H1 (cell line): ENCODE data around the gene RAB3C. TPM values are rescaled to one million over a fixed set of nuclear protein-coding genes. Genes with fewer than 3 reads are reported as not detected.

Experiments used
- CTCF ChIA-PET: fragments of 300-600 bp; sonication (Branson Sonifier 250); formaldehyde crosslinking; loops from one replicate; lab custom pipeline; 2021; ENCODE audit not compliant: partially characterized antibody; lab: Charles Lee
- POLR2A ChIA-PET: fragments of 300-600 bp; sonication (Branson Sonifier 250); formaldehyde crosslinking; loops from one replicate; lab custom pipeline; 2021; ENCODE audit warnings: inconsistent platforms; ENCODE audit not compliant: partially characterized antibody; lab: Charles Lee
- DNase-seq, 2 experiments: peaks; one replicate each; pipeline versions ENCODE4 v3.0.0 to v3.0.0-alpha.2; 2010 to 2022; ENCODE audit warnings: low spot score in 2 of 2, low read depth in 1 of 2, mixed read lengths in 1 of 2
- FAIRE-seq: peaks from 2 replicates; lab custom pipeline; 2011; peaks lifted over from hg19 to GRCh38; lab: Jason Lieb, UNC
- H2AFZ ChIP-seq: 2 replicates; pipeline ENCODE4 v1.8.1; 2012; ENCODE audit warnings: low read length, inconsistent platforms
- H2AK5ac ChIP-seq: 2 replicates; pipeline ENCODE4 v1.6.1; 2013; ENCODE audit warnings: low read depth, low read length
- H2BK120ac ChIP-seq: replicated peaks from 2 replicates; pipeline ENCODE3; 2013; ENCODE audit warnings: low read depth, low read length, inconsistent platforms
- H2BK12ac ChIP-seq: 2 replicates; pipeline ENCODE4 v1.6.1; 2013; ENCODE audit warnings: low read depth, low read length
- H2BK15ac ChIP-seq: 2 replicates; pipeline ENCODE4 v1.6.1; 2013; ENCODE audit warnings: low read length
- H2BK20ac ChIP-seq: 2 replicates; pipeline ENCODE4 v1.6.1; 2013; ENCODE audit warnings: low read length
- H2BK5ac ChIP-seq: 2 replicates; pipeline ENCODE4 v1.6.1; 2013; ENCODE audit warnings: low read depth, low read length
- H3K14ac ChIP-seq: 2 replicates; pipeline ENCODE4 v1.6.1; 2013; ENCODE audit warnings: inconsistent platforms; ENCODE audit not compliant: insufficient read length
- H3K18ac ChIP-seq: 2 replicates; pipeline ENCODE4 v1.6.1; 2013; ENCODE audit warnings: low read length; ENCODE audit errors: extremely low read depth
- H3K23ac ChIP-seq: 2 replicates; pipeline ENCODE4 v1.6.1; 2013; ENCODE audit warnings: inconsistent platforms; ENCODE audit not compliant: insufficient read length
- H3K23me2 ChIP-seq: 2 replicates; pipeline ENCODE4 v1.6.1; 2013; ENCODE audit warnings: low read depth, low read length
- H3K27ac ChIP-seq: 2 replicates; pipeline ENCODE4 v1.6.1; 2011; ENCODE audit warnings: low read depth, low read length, inconsistent platforms
- H3K27me3 ChIP-seq, 4 experiments: replicated peaks in 1 of 4; 1 replicate in 1 of 4; 2 replicates in 3 of 4; pipeline versions ENCODE4 v1.6.1 to v1.8.1; 2011 to 2013; ENCODE audit warnings: low read length in 3 of 4, mild to moderate bottlenecking in 3 of 4, inconsistent platforms in 2 of 4, mixed read lengths in 2 of 4, moderate library complexity in 1 of 4; ENCODE audit not compliant: control insufficient read depth in 3 of 4, insufficient read depth in 3 of 4; ENCODE audit errors: extremely low read depth in 1 of 4
- H3K36me3 ChIP-seq, 4 experiments: 2 replicates each; pipeline versions ENCODE4 v1.6.1 to v1.8.1; 2011 to 2013; ENCODE audit warnings: mild to moderate bottlenecking in 4 of 4, low read length in 3 of 4, moderate library complexity in 2 of 4, control low read depth in 1 of 4, inconsistent platforms in 1 of 4; ENCODE audit not compliant: insufficient read depth in 4 of 4, control insufficient read depth in 2 of 4
- H3K4ac ChIP-seq: replicated peaks from 2 replicates; pipeline ENCODE3; 2013; ENCODE audit warnings: low read length, low read depth, mixed read lengths, inconsistent platforms; ENCODE audit not compliant: insufficient read length
- H3K4me1 ChIP-seq, 4 experiments: replicated peaks in 1 of 4; 1 replicate in 1 of 4; 2 replicates in 3 of 4; pipeline versions ENCODE4 v1.6.1 to v1.8.1; 2011 to 2013; ENCODE audit warnings: low read length in 3 of 4, inconsistent platforms in 2 of 4, mixed read lengths in 1 of 4; ENCODE audit not compliant: insufficient read depth in 4 of 4, control insufficient read depth in 3 of 4
- H3K4me2 ChIP-seq, 2 experiments: 2 replicates each; pipeline versions ENCODE4 v1.6.1 to v1.8.1; 2011 to 2013; ENCODE audit warnings: low read depth in 2 of 2, low read length in 2 of 2, control low read depth in 1 of 2, inconsistent platforms in 1 of 2, mild to moderate bottlenecking in 1 of 2; ENCODE audit not compliant: insufficient read depth in 1 of 2
- H3K4me3 ChIP-seq, 4 experiments: fragments of 200-600, 300-600 bp in 1 of 4; sonication (generic), shearing (Covaris generic), sonication (Bioruptor Twin) in 1 of 4; 2 replicates each; pipeline versions ENCODE4 v1.5.1 to v1.8.1; 2011 to 2016; ENCODE audit warnings: low read length in 4 of 4, low read depth in 3 of 4, control low read depth in 2 of 4, inconsistent platforms in 2 of 4, mild to moderate bottlenecking in 2 of 4, mixed read lengths in 1 of 4, moderate library complexity in 1 of 4; ENCODE audit not compliant: insufficient read depth in 2 of 4; ENCODE audit errors: extremely low read depth in 1 of 4
- H3K56ac ChIP-seq: replicated peaks from 2 replicates; pipeline ENCODE3; 2013; ENCODE audit warnings: low read depth, mild to moderate bottlenecking, mixed read lengths, low read length, inconsistent platforms; ENCODE audit not compliant: insufficient read length
- H3K79me1 ChIP-seq: 2 replicates; pipeline ENCODE4 v1.6.1; 2013; ENCODE audit warnings: low read depth, low read length, control low read depth
- H3K79me2 ChIP-seq, 2 experiments: 2 replicates each; pipeline versions ENCODE4 v1.6.1 to v1.8.1; 2012 to 2013; ENCODE audit warnings: low read length in 2 of 2, mild to moderate bottlenecking in 2 of 2, inconsistent platforms in 1 of 2; ENCODE audit not compliant: insufficient read depth in 2 of 2, control insufficient read depth in 1 of 2
- H3K9ac ChIP-seq, 4 experiments: replicated peaks in 1 of 4; 1 replicate in 1 of 4; 2 replicates in 3 of 4; pipeline versions ENCODE4 v1.6.1 to v1.8.1; 2011 to 2013; ENCODE audit warnings: low read depth in 3 of 4, low read length in 3 of 4, control low read depth in 2 of 4, mild to moderate bottlenecking in 2 of 4, moderate library complexity in 2 of 4, inconsistent platforms in 1 of 4; ENCODE audit errors: extremely low read depth in 1 of 4
- H3K9me3 ChIP-seq, 2 experiments: 2 replicates each; pipeline versions ENCODE4 v1.6.1 to v1.8.1; 2012 to 2013; ENCODE audit warnings: mild to moderate bottlenecking in 2 of 2, moderate library complexity in 2 of 2, control low read depth in 1 of 2, inconsistent platforms in 1 of 2, low read depth in 1 of 2, low read length in 1 of 2, mixed read lengths in 1 of 2; ENCODE audit not compliant: insufficient read depth in 2 of 2
- H4K20me1 ChIP-seq, 2 experiments: replicated peaks in 1 of 2; 2 replicates each; pipeline versions ENCODE3 to v1.8.1; 2011 to 2013; ENCODE audit warnings: inconsistent platforms in 2 of 2, low read length in 2 of 2, mild to moderate bottlenecking in 1 of 2; ENCODE audit not compliant: insufficient read depth in 2 of 2, control insufficient read depth in 1 of 2
- H4K5ac ChIP-seq: 2 replicates; pipeline ENCODE4 v1.6.1; 2013; ENCODE audit warnings: low read length, low read depth, mixed read lengths, inconsistent platforms; ENCODE audit not compliant: insufficient read length
- H4K8ac ChIP-seq: 2 replicates; pipeline ENCODE4 v1.8.0; 2013; ENCODE audit warnings: mild to moderate bottlenecking, moderate library complexity, low read length, inconsistent platforms; ENCODE audit not compliant: insufficient read depth; ENCODE audit errors: extremely low read depth
- H4K91ac ChIP-seq: replicated peaks from 2 replicates; pipeline ENCODE3; 2013; ENCODE audit warnings: low read length, mixed read lengths, inconsistent platforms; ENCODE audit not compliant: insufficient read length
- CEBPB ChIP-seq: IDR thresholded peaks from 2 replicates; pipeline ENCODE4 v1.6.1; 2012; ENCODE audit warnings: low read depth, low read length
- CREB1 ChIP-seq: IDR thresholded peaks from 2 replicates; pipeline ENCODE4 v1.6.1; 2012; ENCODE audit warnings: inconsistent platforms
- EZH2 ChIP-seq: fragments of 200-600 bp; sonication (generic); IDR thresholded peaks from 2 replicates; pipeline ENCODE4 v1.7.1; 2012; ENCODE audit warnings: low read depth, mild to moderate bottlenecking, moderate library complexity, low read length, inconsistent platforms; ENCODE audit not compliant: severe bottlenecking
- GTF2F1 ChIP-seq: IDR thresholded peaks from 2 replicates; pipeline ENCODE4 v1.6.1; 2012; ENCODE audit warnings: low read depth, low read length, improper control_type of control experiment, borderline replicate concordance
- HDAC6 ChIP-seq: IDR thresholded peaks from one replicate; pipeline ENCODE4 v1.7.1; 2012; ENCODE audit warnings: low read depth, mild to moderate bottlenecking, inconsistent platforms, low read length, moderate library complexity
- JUN ChIP-seq: IDR thresholded peaks from 2 replicates; pipeline ENCODE4 v1.6.1; 2011; ENCODE audit warnings: low read depth, mild to moderate bottlenecking, improper control_type of control experiment, low read length
- NRF1 ChIP-seq: IDR thresholded peaks from 2 replicates; pipeline ENCODE4 v1.6.1; 2011; ENCODE audit warnings: mild to moderate bottlenecking, low read depth, low read length, improper control_type of control experiment
- POLR2AphosphoS5 ChIP-seq: IDR thresholded peaks from 2 replicates; pipeline ENCODE4 v1.6.1; 2011; ENCODE audit warnings: low read depth, low read length
- POU5F1 ChIP-seq: IDR thresholded peaks from 2 replicates; pipeline ENCODE4 v1.6.1; 2011; ENCODE audit warnings: low read depth, mild to moderate bottlenecking, low read length, moderate library complexity
- RFX5 ChIP-seq: IDR thresholded peaks from 2 replicates; pipeline ENCODE4 v1.6.1; 2011; ENCODE audit warnings: low read depth, low read length, improper control_type of control experiment, borderline replicate concordance
- SUZ12 ChIP-seq: fragments of 200-600 bp; sonication (generic); IDR thresholded peaks from 2 replicates; pipeline ENCODE4 v1.6.1; 2012; ENCODE audit warnings: mild to moderate bottlenecking, inconsistent platforms, low read length, moderate library complexity, mixed read lengths
- WGBS, 2 experiments: shearing (Covaris generic) in 1 of 2; methylation state at CpG; one replicate each; pipeline versions ENCODE4 v1.1.6 to v1.1.7; 2013 to 2015; ENCODE audit warnings: low lambda C conversion rate in 2 of 2, mixed read lengths in 2 of 2, inconsistent platforms in 1 of 2, low coverage in 1 of 2, missing lambda C conversion rate in 1 of 2; ENCODE audit not compliant: insufficient replicate concordance in 2 of 2, insufficient coverage in 1 of 2, insufficient read length in 1 of 2; ENCODE audit errors: extremely low coverage in 1 of 2, missing lambda C conversion rate in 1 of 2; 5-methylcytosine and 5-hydroxymethylcytosine counted together
- polyA plus RNA-seq, 7 experiments: library from polyadenylated mRNA; depleted of rRNA in 3 of 7; stranded (reverse) in 5 of 7; unstranded in 2 of 7; fragments of >200 nt in 5 of 7; fragments of 200-250 nt in 2 of 7; gene quantifications; 1 replicate in 5 of 7; 2 replicates in 1 of 7; 4 replicates in 1 of 7; pipeline versions ENCODE4 v1.2.1 to v1.2.3, GENCODE V29; 2011 to 2013; ENCODE audit warnings: missing spikeins in 2 of 7, mixed read lengths in 2 of 7
- total RNA-seq: library from RNA; stranded (reverse); fragmentation: NEBNext Ultra II Directional; extraction: Animal tissue kit (Norgen Biotek cat#: 25700); gene quantifications from 2 replicates; pipeline ENCODE4 v1.2.1, GENCODE V29; 2021
- TF ChIP-seq, protein P1 (sequence below): IDR thresholded peaks from 2 replicates; pipeline ENCODE4 v1.6.1; 2011; ENCODE audit warnings: low read length, improper control_type of control experiment

Gene RAB3C
- total and polyA plus RNA-seq, 2 of the 8 experiments (the other 6 are each of a cell fraction or from before 2014, with no cell fraction given), result 14.7 to 18.3 TPM

DNA sequence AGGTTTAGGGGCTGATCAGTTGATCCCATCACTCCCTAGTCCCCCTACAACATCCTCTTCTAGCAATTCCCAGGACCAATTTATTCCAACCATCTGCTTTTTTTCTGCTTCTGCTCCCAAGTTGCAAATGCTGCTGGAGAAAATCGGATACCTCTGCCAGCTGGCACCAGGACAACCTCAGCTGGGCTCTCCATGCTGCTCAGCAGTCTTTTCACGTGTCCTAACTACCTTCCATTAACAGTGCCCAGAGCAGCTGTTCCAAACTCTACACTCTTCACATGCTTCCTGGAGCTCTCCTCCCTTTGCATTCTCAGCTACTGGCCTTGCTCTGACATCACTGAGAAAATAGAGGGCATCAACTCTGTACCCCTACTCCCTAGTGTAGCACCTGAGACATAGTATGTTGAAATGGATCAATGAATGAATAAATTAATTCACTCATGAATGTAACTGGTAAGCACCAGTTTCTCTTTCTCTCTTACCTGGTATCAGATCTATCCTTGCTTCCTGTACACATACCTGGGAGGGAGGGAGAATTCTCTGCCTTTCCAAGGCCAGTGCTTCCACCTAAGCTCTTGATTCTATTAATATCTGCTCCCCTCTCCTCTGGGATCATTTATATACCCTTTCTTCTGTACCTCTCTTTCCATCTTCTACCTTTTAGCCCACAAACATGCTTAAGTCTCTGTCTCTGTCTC is 191.0 kb downstream of the RAB3C start:
- Histone ChIP-seq H2BK5ac (no peak overlapping the region), H3K14ac (no peak overlapping the region), H3K79me2 (no peaks in the 10 kb centered on the region), H3K4me2 (no peak overlapping the region), H3K9me3 (no peaks in the 10 kb centered on the region), H3K27ac (no peak overlapping the region), H3K23ac (no peak overlapping the region), H4K5ac (no peak overlapping the region), H4K20me1 (no peaks in the 10 kb centered on the region), H4K91ac (no peak overlapping the region), H2BK20ac (no peak overlapping the region), H3K56ac (no peak overlapping the region), H2AK5ac (no peak overlapping the region), H2AFZ (no peak overlapping the region), H3K9ac (no peak overlapping the region), H2BK15ac (no peak overlapping the region), H3K27me3 (no peaks in the 10 kb centered on the region), H3K36me3 (no peaks in the 10 kb centered on the region), H3K79me1 (no peaks in the 10 kb centered on the region), H3K18ac (no peak overlapping the region), H4K8ac (no peak overlapping the region), H2BK120ac (no peak overlapping the region), H3K4me3 (no peak overlapping the region), H3K4me1 (no peaks in the 10 kb centered on the region), H2BK12ac (no peak overlapping the region), H3K23me2 (no peaks in the 10 kb centered on the region), H3K4ac (no peak overlapping the region)
- no peak for DNase-seq
- FAIRE-seq, result no peak
- 87% methylated on average over 2 of the region's 2 CpGs; no CpG with 5 or more reads in 1 of the 2 experiments for WGBS, 2 experiments
- ChIA-PET CTCF (interaction anchor here (0.6 to 0.9 kb wide), 2 partner anchors 48 to 95 kb away, joined by 3 read pairs; no protein-coding TSS in a partner anchor), POLR2A (no interaction called here)
- TF ChIP-seq SUZ12, result no peak
- TF ChIP-seq CREB1, result no peak
- no peak for TF ChIP-seq GTF2F1
- TF ChIP-seq, protein P1, sequence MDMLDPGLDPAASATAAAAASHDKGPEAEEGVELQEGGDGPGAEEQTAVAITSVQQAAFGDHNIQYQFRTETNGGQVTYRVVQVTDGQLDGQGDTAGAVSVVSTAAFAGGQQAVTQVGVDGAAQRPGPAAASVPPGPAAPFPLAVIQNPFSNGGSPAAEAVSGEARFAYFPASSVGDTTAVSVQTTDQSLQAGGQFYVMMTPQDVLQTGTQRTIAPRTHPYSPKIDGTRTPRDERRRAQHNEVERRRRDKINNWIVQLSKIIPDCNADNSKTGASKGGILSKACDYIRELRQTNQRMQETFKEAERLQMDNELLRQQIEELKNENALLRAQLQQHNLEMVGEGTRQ, result no peak
- no peak for TF ChIP-seq JUN
- TF ChIP-seq POU5F1, result no peak
- no peak for TF ChIP-seq RFX5
- TF ChIP-seq EZH2, result no peak
- TF ChIP-seq HDAC6, result no peak
- no peak for TF ChIP-seq NRF1
- TF ChIP-seq POLR2AphosphoS5, result no peak
- TF ChIP-seq CEBPB, result no peak
- TF ChIP-seq, all 59 proteins: peak for 0
